ENCODE results near the gene ARHGEF26. TPM values are rescaled to one million over a fixed set of nuclear protein-coding genes. Genes with fewer than 3 reads are reported as not detected.

The ARHGEF26 gene
- total and polyA plus RNA-seq, 2 experiments from 2014 or later, result 9.4 to 16.9 TPM

DNA sequence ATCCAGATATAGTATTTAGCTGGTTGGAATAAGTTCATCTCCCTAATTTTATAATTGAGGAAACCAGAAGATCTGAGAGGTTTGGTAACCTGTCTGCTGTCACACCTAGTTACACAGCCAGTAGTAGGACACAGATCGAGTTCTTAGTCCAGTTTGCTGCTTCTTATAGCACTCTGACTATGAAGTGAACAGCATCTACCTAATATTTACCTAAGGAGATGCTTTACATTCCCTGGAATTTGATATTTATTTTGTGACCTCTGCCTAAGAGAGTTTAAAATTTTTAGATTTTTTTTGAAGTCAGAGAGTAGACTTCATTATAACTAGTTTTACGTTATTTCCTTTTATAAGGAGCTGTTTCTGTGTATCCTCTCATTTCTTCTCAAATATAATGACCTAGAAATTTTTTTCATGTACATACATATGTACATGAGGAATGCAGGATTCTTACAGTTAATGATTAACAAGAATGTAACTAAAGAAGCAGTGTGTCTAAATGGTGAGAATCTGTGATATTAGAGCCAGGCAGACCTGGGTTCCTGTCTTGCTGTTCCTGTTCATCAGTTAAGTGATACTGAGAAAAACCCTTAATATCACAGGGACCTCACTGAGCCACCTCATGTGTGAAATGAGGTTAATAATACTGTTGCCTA, 4.3 kb downstream of the ARHGEF26 start (continued):
- TF ChIP-seq NANOG (IDR thresholded peaks at IDR 0.05; ENCODE audit: borderline replicate concordance), result no peak
- TF ChIP-seq ZNF114 (CRISPR knock-in tag; IDR thresholded peaks at IDR 0.05), result no peak
- TF ChIP-seq CREB1 (CRISPR knock-in tag; IDR thresholded peaks at IDR 0.05; ENCODE audit: low read depth), result no peak
- TF ChIP-seq ZNF331 (CRISPR knock-in tag; IDR thresholded peaks at IDR 0.05; ENCODE audit: low read depth), result no peak

DNA sequence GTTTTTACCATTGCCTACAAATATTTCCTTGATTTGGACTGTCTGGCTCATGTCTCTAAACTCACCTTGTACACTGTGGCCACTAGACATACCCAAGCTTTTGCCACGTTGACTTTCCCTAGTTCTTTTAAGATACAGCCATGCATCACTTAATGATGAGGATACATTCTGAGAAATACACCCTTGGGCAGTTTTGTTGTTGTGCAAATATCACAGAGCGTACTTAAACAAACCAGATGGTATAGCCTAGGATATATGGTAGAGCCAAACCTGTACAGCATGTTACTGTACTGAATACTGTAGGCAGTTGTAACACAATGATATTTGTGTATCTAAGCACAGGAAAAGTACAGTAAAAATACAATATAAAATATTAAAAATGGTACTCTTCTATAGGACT, 5.5 kb downstream of the ARHGEF26 start:
- Histone ChIP-seq H3K36me3 (ENCODE audit: insufficient read depth) (no peaks in the 10 kb centered on the region), H3K79me2 (replicated peaks; ENCODE audit: insufficient read depth) (peaks cover 43% of the 10 kb centered on the region), H3F3A (replicated peaks; ENCODE audit: low read depth) (no peaks in the 10 kb centered on the region), H3K4me3 (no peak overlapping the region), H4K20me1 (replicated peaks; ENCODE audit: insufficient read depth) (peaks cover 12% of the 10 kb centered on the region), H3K4me1 (ENCODE audit: insufficient read depth) (peaks cover 18% of the 10 kb centered on the region), H3K9me2 (ENCODE audit: insufficient read depth) (no peaks in the 10 kb centered on the region), H3K4me2 (no peak overlapping the region), H3K27me3 (ENCODE audit: insufficient read depth) (peaks cover 23% of the 10 kb centered on the region), H2AFZ (no peak overlapping the region), H3K27ac (ENCODE audit: low read depth) (no peak overlapping the region)
- Mint-ChIP-seq H3K36me3 (ENCODE audit: low read depth) (peaks cover 16% of the 10 kb centered on the region), H3K27ac (no peak overlapping the region), H3K27me3 (ENCODE audit: insufficient read depth, low read depth, poor library complexity) (peaks cover 18% of the 10 kb centered on the region), H3K4me3 (no peak overlapping the region), H3K4me1 (peaks cover 26% of the 10 kb centered on the region), H3K9me3 (no peaks in the 10 kb centered on the region)
- TF ChIP-seq STAT1 (IDR thresholded peaks at IDR 0.05; ENCODE audit: unreplicated experiment), result no peak
- DNase-seq (ENCODE audit: low spot score), result no peak
- ATAC-seq, result no peak

DNA sequence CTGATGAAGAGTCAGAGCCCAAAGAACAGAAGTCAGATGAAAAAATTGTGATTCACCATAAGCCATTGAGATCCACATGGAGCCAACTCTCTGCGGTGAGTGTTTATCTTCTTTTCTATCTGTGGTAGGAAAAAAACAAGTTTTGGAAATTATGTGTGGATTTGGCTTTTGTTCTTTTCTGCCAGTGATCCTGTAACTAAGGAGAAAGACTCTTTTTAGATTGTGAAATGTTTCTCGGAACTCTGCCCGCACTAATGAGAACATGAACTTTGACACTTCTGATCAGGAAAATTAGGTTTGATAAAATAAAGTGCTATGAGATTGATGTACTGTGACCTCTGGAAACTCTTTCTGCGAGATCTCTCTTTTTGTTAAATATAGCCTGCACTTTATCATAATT, 8.4 kb downstream of the ARHGEF26 start:
- H3K27me3 Mint-ChIP-seq (ENCODE audit: insufficient read depth, low read depth, poor library complexity), result peaks cover 2% of the 10 kb centered on the region
- H3K27ac Mint-ChIP-seq, result no peak overlapping the region; the same call in 1 of the 2 replicates
- peaks cover 28% of the 10 kb centered on the region for H3K4me1 Mint-ChIP-seq
- TF ChIP-seq CREB1 (CRISPR knock-in tag; IDR thresholded peaks at IDR 0.05; ENCODE audit: low read depth), result no peak
- TF ChIP-seq, protein P1, sequence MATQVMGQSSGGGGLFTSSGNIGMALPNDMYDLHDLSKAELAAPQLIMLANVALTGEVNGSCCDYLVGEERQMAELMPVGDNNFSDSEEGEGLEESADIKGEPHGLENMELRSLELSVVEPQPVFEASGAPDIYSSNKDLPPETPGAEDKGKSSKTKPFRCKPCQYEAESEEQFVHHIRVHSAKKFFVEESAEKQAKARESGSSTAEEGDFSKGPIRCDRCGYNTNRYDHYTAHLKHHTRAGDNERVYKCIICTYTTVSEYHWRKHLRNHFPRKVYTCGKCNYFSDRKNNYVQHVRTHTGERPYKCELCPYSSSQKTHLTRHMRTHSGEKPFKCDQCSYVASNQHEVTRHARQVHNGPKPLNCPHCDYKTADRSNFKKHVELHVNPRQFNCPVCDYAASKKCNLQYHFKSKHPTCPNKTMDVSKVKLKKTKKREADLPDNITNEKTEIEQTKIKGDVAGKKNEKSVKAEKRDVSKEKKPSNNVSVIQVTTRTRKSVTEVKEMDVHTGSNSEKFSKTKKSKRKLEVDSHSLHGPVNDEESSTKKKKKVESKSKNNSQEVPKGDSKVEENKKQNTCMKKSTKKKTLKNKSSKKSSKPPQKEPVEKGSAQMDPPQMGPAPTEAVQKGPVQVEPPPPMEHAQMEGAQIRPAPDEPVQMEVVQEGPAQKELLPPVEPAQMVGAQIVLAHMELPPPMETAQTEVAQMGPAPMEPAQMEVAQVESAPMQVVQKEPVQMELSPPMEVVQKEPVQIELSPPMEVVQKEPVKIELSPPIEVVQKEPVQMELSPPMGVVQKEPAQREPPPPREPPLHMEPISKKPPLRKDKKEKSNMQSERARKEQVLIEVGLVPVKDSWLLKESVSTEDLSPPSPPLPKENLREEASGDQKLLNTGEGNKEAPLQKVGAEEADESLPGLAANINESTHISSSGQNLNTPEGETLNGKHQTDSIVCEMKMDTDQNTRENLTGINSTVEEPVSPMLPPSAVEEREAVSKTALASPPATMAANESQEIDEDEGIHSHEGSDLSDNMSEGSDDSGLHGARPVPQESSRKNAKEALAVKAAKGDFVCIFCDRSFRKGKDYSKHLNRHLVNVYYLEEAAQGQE (IDR thresholded peaks at IDR 0.05; ENCODE audit: unreplicated experiment), result no peak
- TF ChIP-seq STAT1 (IDR thresholded peaks at IDR 0.05; ENCODE audit: unreplicated experiment), result no peak
- no peak for TF ChIP-seq POLR2AphosphoS5 (IDR thresholded peaks at IDR 0.05; ENCODE audit: low read depth)
- TF ChIP-seq, protein P2, sequence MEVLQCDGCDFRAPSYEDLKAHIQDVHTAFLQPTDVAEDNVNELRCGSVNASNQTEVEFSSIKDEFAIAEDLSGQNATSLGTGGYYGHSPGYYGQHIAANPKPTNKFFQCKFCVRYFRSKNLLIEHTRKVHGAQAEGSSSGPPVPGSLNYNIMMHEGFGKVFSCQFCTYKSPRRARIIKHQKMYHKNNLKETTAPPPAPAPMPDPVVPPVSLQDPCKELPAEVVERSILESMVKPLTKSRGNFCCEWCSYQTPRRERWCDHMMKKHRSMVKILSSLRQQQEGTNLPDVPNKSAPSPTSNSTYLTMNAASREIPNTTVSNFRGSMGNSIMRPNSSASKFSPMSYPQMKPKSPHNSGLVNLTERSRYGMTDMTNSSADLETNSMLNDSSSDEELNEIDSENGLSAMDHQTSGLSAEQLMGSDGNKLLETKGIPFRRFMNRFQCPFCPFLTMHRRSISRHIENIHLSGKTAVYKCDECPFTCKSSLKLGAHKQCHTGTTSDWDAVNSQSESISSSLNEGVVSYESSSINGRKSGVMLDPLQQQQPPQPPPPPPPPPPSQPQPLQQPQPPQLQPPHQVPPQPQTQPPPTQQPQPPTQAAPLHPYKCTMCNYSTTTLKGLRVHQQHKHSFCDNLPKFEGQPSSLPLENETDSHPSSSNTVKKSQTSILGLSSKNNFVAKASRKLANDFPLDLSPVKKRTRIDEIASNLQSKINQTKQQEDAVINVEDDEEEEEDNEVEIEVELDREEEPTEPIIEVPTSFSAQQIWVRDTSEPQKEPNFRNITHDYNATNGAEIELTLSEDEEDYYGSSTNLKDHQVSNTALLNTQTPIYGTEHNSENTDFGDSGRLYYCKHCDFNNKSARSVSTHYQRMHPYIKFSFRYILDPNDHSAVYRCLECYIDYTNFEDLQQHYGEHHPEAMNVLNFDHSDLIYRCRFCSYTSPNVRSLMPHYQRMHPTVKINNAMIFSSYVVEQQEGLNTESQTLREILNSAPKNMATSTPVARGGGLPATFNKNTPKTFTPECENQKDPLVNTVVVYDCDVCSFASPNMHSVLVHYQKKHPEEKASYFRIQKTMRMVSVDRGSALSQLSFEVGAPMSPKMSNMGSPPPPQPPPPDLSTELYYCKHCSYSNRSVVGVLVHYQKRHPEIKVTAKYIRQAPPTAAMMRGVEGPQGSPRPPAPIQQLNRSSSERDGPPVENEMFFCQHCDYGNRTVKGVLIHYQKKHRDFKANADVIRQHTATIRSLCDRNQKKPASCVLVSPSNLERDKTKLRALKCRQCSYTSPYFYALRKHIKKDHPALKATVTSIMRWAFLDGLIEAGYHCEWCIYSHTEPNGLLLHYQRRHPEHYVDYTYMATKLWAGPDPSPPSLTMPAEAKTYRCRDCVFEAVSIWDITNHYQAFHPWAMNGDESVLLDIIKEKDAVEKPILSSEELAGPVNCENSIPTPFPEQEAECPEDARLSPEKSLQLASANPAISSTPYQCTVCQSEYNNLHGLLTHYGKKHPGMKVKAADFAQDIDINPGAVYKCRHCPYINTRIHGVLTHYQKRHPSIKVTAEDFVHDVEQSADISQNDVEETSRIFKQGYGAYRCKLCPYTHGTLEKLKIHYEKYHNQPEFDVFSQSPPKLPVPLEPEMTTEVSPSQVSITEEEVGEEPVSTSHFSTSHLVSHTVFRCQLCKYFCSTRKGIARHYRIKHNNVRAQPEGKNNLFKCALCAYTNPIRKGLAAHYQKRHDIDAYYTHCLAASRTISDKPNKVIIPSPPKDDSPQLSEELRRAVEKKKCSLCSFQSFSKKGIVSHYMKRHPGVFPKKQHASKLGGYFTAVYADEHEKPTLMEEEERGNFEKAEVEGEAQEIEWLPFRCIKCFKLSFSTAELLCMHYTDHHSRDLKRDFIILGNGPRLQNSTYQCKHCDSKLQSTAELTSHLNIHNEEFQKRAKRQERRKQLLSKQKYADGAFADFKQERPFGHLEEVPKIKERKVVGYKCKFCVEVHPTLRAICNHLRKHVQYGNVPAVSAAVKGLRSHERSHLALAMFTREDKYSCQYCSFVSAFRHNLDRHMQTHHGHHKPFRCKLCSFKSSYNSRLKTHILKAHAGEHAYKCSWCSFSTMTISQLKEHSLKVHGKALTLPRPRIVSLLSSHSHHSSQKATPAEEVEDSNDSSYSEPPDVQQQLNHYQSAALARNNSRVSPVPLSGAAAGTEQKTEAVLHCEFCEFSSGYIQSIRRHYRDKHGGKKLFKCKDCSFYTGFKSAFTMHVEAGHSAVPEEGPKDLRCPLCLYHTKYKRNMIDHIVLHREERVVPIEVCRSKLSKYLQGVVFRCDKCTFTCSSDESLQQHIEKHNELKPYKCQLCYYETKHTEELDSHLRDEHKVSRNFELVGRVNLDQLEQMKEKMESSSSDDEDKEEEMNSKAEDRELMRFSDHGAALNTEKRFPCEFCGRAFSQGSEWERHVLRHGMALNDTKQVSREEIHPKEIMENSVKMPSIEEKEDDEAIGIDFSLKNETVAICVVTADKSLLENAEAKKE (CRISPR knock-in tag; IDR thresholded peaks at IDR 0.05), result no peak
- no peak for TF ChIP-seq NANOG (IDR thresholded peaks at IDR 0.05; ENCODE audit: borderline replicate concordance)

More for the DNA sequence above, 8.4 kb downstream of the ARHGEF26 start:
- Histone ChIP-seq H3F3A (replicated peaks; ENCODE audit: low read depth) (no peaks in the 10 kb centered on the region), H3K4me2 (no peak overlapping the region), H4K20me1 (replicated peaks; ENCODE audit: insufficient read depth) (peaks cover 7% of the 10 kb centered on the region), H3K4me3 (no peak overlapping the region), H3K27me3 (ENCODE audit: insufficient read depth) (no peaks in the 10 kb centered on the region), H3K36me3 (ENCODE audit: insufficient read depth) (no peaks in the 10 kb centered on the region), H3K79me2 (replicated peaks; ENCODE audit: insufficient read depth) (peaks cover 30% of the 10 kb centered on the region), H3K4me1 (ENCODE audit: insufficient read depth) (peaks cover 12% of the 10 kb centered on the region), H3K27ac (ENCODE audit: low read depth) (no peak overlapping the region; the same call in 1 of the 2 replicates), H2AFZ (no peak overlapping the region), H3K9me2 (ENCODE audit: insufficient read depth) (no peaks in the 10 kb centered on the region)
- peaks cover 16% of the 10 kb centered on the region; the same call in 2 of the 3 replicates for H3K36me3 Mint-ChIP-seq (ENCODE audit: low read depth)
- DNase-seq (ENCODE audit: low spot score) (no peak), ATAC-seq (no peak)
- H3K9me3 Mint-ChIP-seq, result no peaks in the 10 kb centered on the region
- no peak overlapping the region for H3K4me3 Mint-ChIP-seq

Data from GM23338 (cell line).